ENCODE data around the gene FPGS. TPM values are rescaled to one million over a fixed set of nuclear protein-coding genes. Genes with fewer than 3 reads are reported as not detected.

Gene FPGS
- total RNA-seq, 1 donor: 44.4 TPM

- Histone ChIP-seq H3K4me3 (ENCODE audit: low read length) (no peak overlapping the region), H3K4me1 (ENCODE audit: insufficient read depth, low read length) (peaks cover 17% of the 10 kb centered on the region), H3K9me3 (ENCODE audit: low read depth, low read length) (no peaks in the 10 kb centered on the region), H3K27me3 (ENCODE audit: insufficient read depth, low read length) (no peaks in the 10 kb centered on the region)
Observed at GRCh38 chr9:127790094-127790855, 12.4 kb upstream of the FPGS start.

- H3K4me3 ChIP-seq (ENCODE audit: low read length): no peak overlapping the region
- H3K9me3 ChIP-seq (ENCODE audit: low read depth, low read length): no peaks in the 10 kb centered on the region
- H3K4me1 ChIP-seq (ENCODE audit: insufficient read depth, low read length): peaks cover 19% of the 10 kb centered on the region
- no peaks in the 10 kb centered on the region for H3K27me3 ChIP-seq (ENCODE audit: insufficient read depth, low read length)
Observed at GRCh38 chr9:127791085-127791484, 11.6 kb upstream of the FPGS start.

DNA sequence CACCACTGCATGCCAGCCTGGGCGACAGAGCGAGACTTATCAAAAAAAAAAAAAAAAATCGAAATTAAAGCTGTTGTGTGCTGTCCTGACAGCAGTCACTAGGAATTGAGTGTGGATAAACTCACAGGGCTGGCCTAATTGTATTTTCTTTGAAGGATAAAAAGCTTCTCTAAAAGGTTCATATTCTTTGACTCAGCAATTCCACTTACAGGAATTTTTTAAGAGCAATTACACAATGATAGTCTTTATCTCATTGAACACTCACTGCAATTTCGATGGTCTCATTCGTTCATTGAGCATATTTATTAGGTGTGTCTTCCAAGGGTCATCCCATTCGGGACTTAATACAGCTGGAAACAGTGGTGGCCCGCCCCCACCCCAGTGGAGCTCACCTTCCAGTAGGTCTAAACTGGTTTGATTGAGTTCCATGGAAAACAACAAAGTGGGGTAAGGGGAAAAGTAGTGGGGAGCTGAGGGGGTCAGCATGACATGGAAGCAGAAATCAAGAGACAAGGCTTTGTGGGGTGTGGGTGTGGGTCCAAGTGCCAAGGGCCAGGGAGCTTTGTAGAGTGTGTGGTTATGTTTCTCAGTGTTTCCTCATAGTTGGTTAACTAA, 10.2 kb upstream of the FPGS start:
- H3K9me3 ChIP-seq (ENCODE audit: low read depth, low read length): no peaks in the 10 kb centered on the region
- peaks cover 23% of the 10 kb centered on the region for H3K4me1 ChIP-seq (ENCODE audit: insufficient read depth, low read length)
- H3K4me3 ChIP-seq (ENCODE audit: low read length): no peak overlapping the region
- H3K27me3 ChIP-seq (ENCODE audit: insufficient read depth, low read length): no peaks in the 10 kb centered on the region

- Histone ChIP-seq H3K4me1 (ENCODE audit: insufficient read depth, low read length) (peaks cover 20% of the 10 kb centered on the region), H3K9me3 (ENCODE audit: low read depth, low read length) (no peaks in the 10 kb centered on the region), H3K4me3 (ENCODE audit: low read length) (no peak overlapping the region), H3K27me3 (ENCODE audit: insufficient read depth, low read length) (no peaks in the 10 kb centered on the region)
Observed at GRCh38 chr9:127793093-127793708, 9.5 kb upstream of the FPGS start.

- Histone ChIP-seq H3K4me1 (ENCODE audit: insufficient read depth, low read length) (peaks cover 20% of the 10 kb centered on the region), H3K27me3 (ENCODE audit: insufficient read depth, low read length) (no peaks in the 10 kb centered on the region), H3K4me3 (ENCODE audit: low read length) (no peak overlapping the region), H3K9me3 (ENCODE audit: low read depth, low read length) (no peaks in the 10 kb centered on the region)
Observed at GRCh38 chr9:127794001-127794791, 8.5 kb upstream of the FPGS start.

GRCh38 chr9:127796225-127796813, 6.4 kb upstream of the FPGS start:
- H3K4me3 ChIP-seq (ENCODE audit: low read length): no peak overlapping the region
- no peaks in the 10 kb centered on the region for H3K27me3 ChIP-seq (ENCODE audit: insufficient read depth, low read length)
- H3K9me3 ChIP-seq (ENCODE audit: low read depth, low read length): no peaks in the 10 kb centered on the region
- peaks cover 24% of the 10 kb centered on the region for H3K4me1 ChIP-seq (ENCODE audit: insufficient read depth, low read length)

- Histone ChIP-seq H3K4me3 (ENCODE audit: low read length) (no peak overlapping the region), H3K9me3 (ENCODE audit: low read depth, low read length) (no peaks in the 10 kb centered on the region), H3K4me1 (ENCODE audit: insufficient read depth, low read length) (peaks cover 30% of the 10 kb centered on the region), H3K27me3 (ENCODE audit: insufficient read depth, low read length) (no peaks in the 10 kb centered on the region)
Observed at GRCh38 chr9:127796852-127797370, 5.8 kb upstream of the FPGS start.

DNA sequence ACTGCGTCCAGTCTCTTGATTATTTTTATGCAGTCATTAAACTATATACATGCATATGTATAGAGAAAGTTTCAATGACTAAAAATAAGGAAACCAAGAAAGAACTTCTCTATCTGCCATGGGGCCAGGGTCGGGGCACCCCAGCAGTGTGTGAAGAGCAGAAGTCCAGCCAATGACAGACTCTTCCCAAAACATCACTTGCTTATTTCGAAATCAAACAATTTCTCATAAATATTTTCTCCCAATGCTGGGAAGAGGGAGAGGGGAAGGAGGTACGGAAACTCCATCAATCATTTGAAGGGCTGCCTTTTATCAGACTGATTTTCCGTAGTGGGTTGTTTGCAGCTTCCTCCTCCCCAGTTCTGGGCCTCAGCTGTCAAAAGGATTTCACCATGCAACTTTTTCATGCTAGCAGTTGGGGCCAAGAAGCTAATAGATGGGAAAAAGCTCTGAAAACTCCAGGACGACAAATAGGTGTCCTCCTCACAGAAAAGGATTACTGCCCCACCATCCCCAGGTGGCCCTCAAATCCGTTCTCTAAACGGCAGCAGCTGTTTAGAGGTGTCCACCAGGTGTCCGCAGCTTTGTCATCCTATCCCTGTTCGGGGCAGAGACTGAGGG, 617 bp upstream of the FPGS start:
- no peaks in the 10 kb centered on the region for H3K27me3 ChIP-seq (ENCODE audit: insufficient read depth, low read length)
- peaks cover 39% of the 10 kb centered on the region for H3K4me1 ChIP-seq (ENCODE audit: insufficient read depth, low read length)
- H3K4me3 ChIP-seq (ENCODE audit: low read length): peak overlapping the region; percentile 42
- no peaks in the 10 kb centered on the region for H3K9me3 ChIP-seq (ENCODE audit: low read depth, low read length)

GRCh38 chr9:127803507-127804352, 1.0 kb downstream of the FPGS start:
- Histone ChIP-seq H3K4me1 (ENCODE audit: insufficient read depth, low read length) (peaks cover 31% of the 10 kb centered on the region), H3K27me3 (ENCODE audit: insufficient read depth, low read length) (no peaks in the 10 kb centered on the region), H3K4me3 (ENCODE audit: low read length) (peak overlapping the region; percentile 60), H3K9me3 (ENCODE audit: low read depth, low read length) (no peaks in the 10 kb centered on the region)

GRCh38 chr9:127805620-127806019, 2.9 kb downstream of the FPGS start:
- H3K4me3 ChIP-seq (ENCODE audit: low read length): no peak overlapping the region
- H3K4me1 ChIP-seq (ENCODE audit: insufficient read depth, low read length): peaks cover 31% of the 10 kb centered on the region
- no peaks in the 10 kb centered on the region for H3K27me3 ChIP-seq (ENCODE audit: insufficient read depth, low read length)
- no peaks in the 10 kb centered on the region for H3K9me3 ChIP-seq (ENCODE audit: low read depth, low read length)

- no peak overlapping the region for H3K4me3 ChIP-seq (ENCODE audit: low read length)
- no peaks in the 10 kb centered on the region for H3K27me3 ChIP-seq (ENCODE audit: insufficient read depth, low read length)
- peaks cover 21% of the 10 kb centered on the region for H3K4me1 ChIP-seq (ENCODE audit: insufficient read depth, low read length)
- H3K9me3 ChIP-seq (ENCODE audit: low read depth, low read length): no peaks in the 10 kb centered on the region
Observed at GRCh38 chr9:127806871-127807270, 4.2 kb downstream of the FPGS start.

- H3K27me3 ChIP-seq (ENCODE audit: insufficient read depth, low read length): no peaks in the 10 kb centered on the region
- peaks cover 11% of the 10 kb centered on the region for H3K4me1 ChIP-seq (ENCODE audit: insufficient read depth, low read length)
- no peak overlapping the region for H3K4me3 ChIP-seq (ENCODE audit: low read length)
- no peaks in the 10 kb centered on the region for H3K9me3 ChIP-seq (ENCODE audit: low read depth, low read length)
Observed at GRCh38 chr9:127808347-127809001, 5.8 kb downstream of the FPGS start.

GRCh38 chr9:127809002-127809539, 6.4 kb downstream of the FPGS start:
- no peak overlapping the region for H3K4me3 ChIP-seq (ENCODE audit: low read length)
- H3K27me3 ChIP-seq (ENCODE audit: insufficient read depth, low read length): no peaks in the 10 kb centered on the region
- no peaks in the 10 kb centered on the region for H3K9me3 ChIP-seq (ENCODE audit: low read depth, low read length)
- peaks cover 5% of the 10 kb centered on the region for H3K4me1 ChIP-seq (ENCODE audit: insufficient read depth, low read length)
